PC-9 (cell line): ENCODE data around the gene TRIO.

ENCODE experiments used
- CTCF ChIP-seq: fragments of 200-600 bp; sonication (generic); conservative IDR thresholded peaks from 2 replicates; pipeline ENCODE4 v1.6.1; 2017; ENCODE audit warnings: mixed run types, antibody characterized with exemption, mild to moderate bottlenecking, moderate library complexity
- EZH2 ChIP-seq: fragments of 200-600 bp; sonication (generic); IDR thresholded peaks from 2 replicates; pipeline ENCODE4 v1.8.0; 2017; ENCODE audit warnings: antibody characterized with exemption, low read depth

- TF ChIP-seq CTCF: no peak
- TF ChIP-seq EZH2: no peak
These were observed 32.5 kb upstream of the TRIO start for GRCh38 chr5:14110680-14111079.
